ENCODE data around the gene EFEMP2.
A peak's percentile ranks its signal among the peaks of the same experiment; 100 is the strongest.
"Not testable (repeated sequence)": the region's sequence is repeated elsewhere in the genome, so short reads cannot be mapped to it uniquely, and the experiment has no call there.

Gene EFEMP2

DNA sequence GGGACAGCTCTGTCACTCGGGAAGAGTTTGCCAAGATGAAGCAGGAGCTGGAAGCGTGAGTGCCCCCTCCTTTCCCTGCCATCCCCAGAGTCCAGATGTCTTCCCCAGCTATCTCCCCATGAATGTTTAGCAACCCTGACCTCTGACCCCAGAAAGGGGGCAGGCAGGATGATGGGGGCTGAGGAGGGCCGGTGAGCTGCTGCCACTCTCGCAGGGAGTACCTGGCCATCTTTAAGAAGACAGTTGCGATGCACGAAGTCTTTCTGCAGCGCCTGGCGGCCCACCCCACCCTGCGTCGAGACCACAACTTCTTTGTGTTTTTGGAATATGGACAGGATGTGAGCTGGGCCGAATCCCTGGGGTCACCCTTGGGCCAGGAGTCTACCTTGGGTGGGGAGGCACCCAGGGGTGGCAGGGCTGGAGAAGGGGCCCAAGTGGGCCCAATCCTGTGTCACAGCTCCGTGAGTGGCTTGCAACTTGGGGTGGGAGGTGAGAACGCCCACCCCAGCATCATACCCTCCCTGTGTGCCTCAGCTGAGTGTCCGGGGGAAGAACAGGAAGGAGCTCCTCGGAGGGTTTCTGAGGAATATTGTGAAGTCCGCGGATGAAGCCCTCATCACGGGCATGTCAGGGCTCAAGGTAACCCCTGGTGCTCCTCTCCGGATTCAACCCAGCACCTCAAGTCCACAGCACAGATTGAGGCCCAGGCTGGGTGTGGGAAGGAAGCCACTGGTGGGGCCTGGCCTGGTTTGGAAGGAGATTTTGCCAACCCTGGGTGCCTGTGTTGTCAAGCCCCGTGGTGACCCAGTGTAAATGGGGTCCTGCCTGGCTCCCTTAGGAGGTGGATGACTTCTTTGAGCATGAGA is 22.1 kb downstream of the EFEMP2 start:
- no peak overlapping the region for H3K4me3 ChIP-seq
- H3K4me1 ChIP-seq = peaks cover 8% of the 10 kb centered on the region
- no peak for TF ChIP-seq Cebpa-rat (IDR thresholded peaks at IDR 0.05)
- H4K20me1 ChIP-seq = peaks cover 71% of the 10 kb centered on the region
- peaks cover 15% of the 10 kb centered on the region for H3K9me3 ChIP-seq
- H3K9ac ChIP-seq = no peak overlapping the region
- H3K36me3 ChIP-seq = peaks cover 53% of the 10 kb centered on the region
- no peak overlapping the region for H3K27ac ChIP-seq
- no peak overlapping the region for H3K4me2 ChIP-seq
- no peaks in the 10 kb centered on the region for H3K27me3 ChIP-seq

DNA sequence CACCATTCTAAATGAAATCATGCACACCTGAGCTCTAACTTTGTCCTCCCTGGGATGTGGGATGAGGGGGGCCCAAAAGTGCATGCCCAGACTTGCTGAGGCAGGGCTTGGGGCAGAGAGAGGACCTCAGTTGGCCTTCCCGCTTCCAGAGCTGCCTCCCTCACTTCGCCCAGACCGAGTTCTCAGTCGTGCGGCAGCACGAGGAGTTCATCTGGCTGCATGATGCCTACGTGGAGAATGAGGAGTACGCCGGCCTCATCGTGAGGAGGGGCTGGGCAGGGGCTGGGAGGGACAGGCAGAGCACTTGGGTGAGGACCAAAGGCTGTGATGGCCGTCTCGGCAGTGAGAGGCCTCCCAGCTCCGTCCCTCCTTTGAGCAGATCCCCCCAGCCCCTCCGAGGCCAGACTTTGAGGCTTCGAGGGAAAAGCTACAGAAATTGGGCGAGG is 22.8 kb downstream of the EFEMP2 start:
- Histone ChIP-seq H3K4me1 (peaks cover 2% of the 10 kb centered on the region), H3K36me3 (peaks cover 46% of the 10 kb centered on the region), H3K4me2 (no peak overlapping the region), H3K27ac (no peak overlapping the region), H3K4me3 (no peak overlapping the region), H3K9ac (no peak overlapping the region), H3K9me3 (peaks cover 15% of the 10 kb centered on the region), H4K20me1 (peaks cover 64% of the 10 kb centered on the region), H3K27me3 (no peaks in the 10 kb centered on the region)
- TF ChIP-seq Cebpa-rat (IDR thresholded peaks at IDR 0.05) = no peak

DNA sequence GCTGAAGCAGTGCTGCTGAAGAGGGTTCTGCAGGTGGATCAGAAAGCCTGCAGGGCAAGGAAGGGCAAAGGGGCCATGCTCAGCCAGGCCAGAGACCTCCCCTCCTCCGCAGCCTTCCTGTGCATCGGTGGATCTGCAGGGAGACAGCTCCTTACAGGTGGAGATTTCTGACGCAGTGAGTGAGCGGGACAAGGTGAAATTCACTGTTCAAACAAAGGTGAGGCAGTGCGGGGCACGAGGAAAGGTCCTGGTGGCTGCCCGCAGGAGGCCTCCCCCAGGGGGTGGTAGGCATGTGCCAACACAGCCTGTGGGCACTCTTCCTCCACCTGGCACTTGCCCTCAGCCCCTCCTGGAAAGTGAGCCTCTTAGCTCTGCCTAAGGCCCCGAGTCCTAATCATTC is 23.2 kb downstream of the EFEMP2 start:
- no peak for TF ChIP-seq Cebpa-rat (IDR thresholded peaks at IDR 0.05)
- H4K20me1 ChIP-seq = peaks cover 60% of the 10 kb centered on the region
- H3K27ac ChIP-seq = no peak overlapping the region
- no peaks in the 10 kb centered on the region for H3K4me1 ChIP-seq
- no peak overlapping the region for H3K9ac ChIP-seq
- H3K36me3 ChIP-seq = peaks cover 42% of the 10 kb centered on the region
- no peaks in the 10 kb centered on the region for H3K27me3 ChIP-seq
- H3K9me3 ChIP-seq = peaks cover 15% of the 10 kb centered on the region
- no peak overlapping the region for H3K4me3 ChIP-seq
- H3K4me2 ChIP-seq = no peak overlapping the region

DNA sequence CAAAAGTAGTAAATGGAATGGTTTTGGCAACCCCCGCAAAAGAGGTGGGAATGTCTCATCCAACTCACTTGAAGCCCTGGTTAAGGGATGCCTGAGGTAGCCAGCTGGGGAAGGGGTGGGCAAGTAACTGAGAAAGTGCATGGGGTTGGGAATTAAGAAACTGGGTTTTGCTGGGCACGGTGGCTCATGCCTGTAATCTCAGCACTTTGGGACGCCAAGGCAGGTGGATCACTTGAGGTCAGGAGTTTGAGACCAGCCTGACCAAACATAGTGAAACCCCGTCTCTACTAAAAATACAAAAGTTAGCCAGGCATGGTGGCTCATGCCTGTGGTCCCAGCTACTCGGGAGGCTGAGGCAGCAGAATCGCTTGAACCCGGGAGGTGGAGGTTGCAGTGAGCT is 23.9 kb downstream of the EFEMP2 start:
- H3K4me1 ChIP-seq, H3K27ac ChIP-seq, H3K4me3 ChIP-seq, H3K27me3 ChIP-seq, H3K9ac ChIP-seq, H3K4me2 ChIP-seq: not testable (repeated sequence)
- Histone ChIP-seq H3K9me3 (peaks cover 15% of the 10 kb centered on the region), H4K20me1 (peaks cover 53% of the 10 kb centered on the region), H3K36me3 (peaks cover 35% of the 10 kb centered on the region)

DNA sequence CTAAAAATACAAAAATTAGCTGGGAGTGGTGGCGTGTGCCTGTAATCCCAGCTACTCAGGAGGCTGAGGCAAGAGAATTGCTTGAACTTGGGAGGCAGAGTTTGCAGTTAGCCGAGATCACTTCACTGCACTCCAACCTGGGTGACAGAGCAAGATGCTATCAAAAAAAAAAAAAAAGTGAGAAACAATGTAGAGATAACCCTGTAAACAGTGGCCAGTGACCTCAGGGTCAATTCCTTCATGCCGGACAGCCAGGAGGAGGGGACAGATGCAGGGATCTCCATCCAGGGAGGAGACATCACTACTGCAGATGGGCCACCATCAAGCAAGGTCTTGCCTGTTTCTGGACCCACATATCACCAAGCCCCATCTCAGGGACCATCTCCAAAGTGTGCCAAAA is 24.9 kb downstream of the EFEMP2 start:
- Histone ChIP-seq H4K20me1 (peaks cover 44% of the 10 kb centered on the region), H3K27ac (no peak overlapping the region), H3K36me3 (peaks cover 26% of the 10 kb centered on the region), H3K9me3 (peaks cover 15% of the 10 kb centered on the region), H3K27me3 (no peaks in the 10 kb centered on the region), H3K4me3 (no peak overlapping the region), H3K4me1 (no peaks in the 10 kb centered on the region), H3K4me2 (no peak overlapping the region), H3K9ac (no peak overlapping the region)
- TF ChIP-seq Cebpa-rat (IDR thresholded peaks at IDR 0.05) = no peak

DNA sequence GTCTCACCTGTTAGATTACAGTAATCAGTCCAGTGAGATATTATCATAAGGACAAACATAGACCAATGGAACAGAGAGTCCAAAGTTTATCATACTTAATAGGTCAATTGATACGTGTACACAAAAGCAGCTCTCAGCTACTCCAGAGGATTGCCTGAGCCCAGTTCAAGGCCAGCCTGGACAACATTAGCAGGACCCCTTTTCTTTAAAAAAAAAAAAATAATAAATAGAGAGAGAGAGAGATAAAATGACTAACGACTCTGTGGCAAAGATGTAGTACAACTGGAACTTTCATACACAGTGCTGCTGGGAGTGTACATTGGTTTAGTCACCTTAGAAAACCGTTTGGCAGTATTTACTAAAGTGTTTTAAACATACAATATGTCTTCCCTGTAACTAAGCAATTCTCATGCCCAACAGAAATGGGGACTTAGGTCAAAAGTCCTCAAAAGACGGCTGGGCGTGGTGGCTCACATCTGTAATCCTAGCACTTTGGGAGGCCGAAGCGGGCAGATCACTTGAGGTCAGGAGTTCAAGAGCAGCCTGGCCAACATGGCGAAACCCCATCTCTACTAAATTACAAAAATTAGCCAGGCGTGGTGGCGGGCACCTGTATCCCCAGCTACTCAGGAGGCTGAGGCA is 28.2 kb downstream of the EFEMP2 start:
- H3K9ac ChIP-seq = no peak overlapping the region
- TF ChIP-seq Cebpa-rat (IDR thresholded peaks at IDR 0.05) = no peak
- no peaks in the 10 kb centered on the region for H3K9me3 ChIP-seq
- H3K36me3 ChIP-seq = no peaks in the 10 kb centered on the region
- no peaks in the 10 kb centered on the region for H3K4me1 ChIP-seq
- H4K20me1 ChIP-seq = peaks cover 10% of the 10 kb centered on the region; the same call in 1 of the 2 replicates
- H3K4me2 ChIP-seq = no peak overlapping the region
- no peaks in the 10 kb centered on the region for H3K27me3 ChIP-seq
- no peak overlapping the region for H3K4me3 ChIP-seq
- no peak overlapping the region for H3K27ac ChIP-seq

DNA sequence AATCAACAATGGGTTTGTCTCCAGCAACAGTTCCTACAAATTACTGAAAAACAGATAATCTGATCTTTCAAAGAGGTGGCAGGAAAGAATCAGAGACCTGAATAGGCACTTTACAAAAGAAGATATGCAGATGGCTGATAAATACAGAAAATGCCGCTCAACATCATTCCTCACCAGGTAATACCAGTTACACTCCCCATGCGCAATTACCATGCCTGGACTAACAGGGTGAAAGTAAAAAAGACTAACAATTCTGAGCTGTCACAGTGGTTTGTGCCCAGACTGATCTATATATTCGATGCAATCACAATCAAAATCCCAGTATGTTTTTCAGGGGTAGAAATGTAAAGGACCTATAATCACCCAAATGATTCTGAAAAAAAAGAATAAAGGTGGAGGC is 28.8 kb downstream of the EFEMP2 start:
- TF ChIP-seq Cebpa-rat (IDR thresholded peaks at IDR 0.05) = no peak
- Histone ChIP-seq H3K9me3 (no peaks in the 10 kb centered on the region), H3K9ac (no peak overlapping the region), H3K4me3 (no peak overlapping the region), H3K4me1 (no peaks in the 10 kb centered on the region), H3K27me3 (no peaks in the 10 kb centered on the region), H3K27ac (no peak overlapping the region), H3K4me2 (no peak overlapping the region), H3K36me3 (no peaks in the 10 kb centered on the region), H4K20me1 (0 out of 2 replicates have a peak, but pooled peaks cover 8% of the 10 kb centered on the region)

DNA sequence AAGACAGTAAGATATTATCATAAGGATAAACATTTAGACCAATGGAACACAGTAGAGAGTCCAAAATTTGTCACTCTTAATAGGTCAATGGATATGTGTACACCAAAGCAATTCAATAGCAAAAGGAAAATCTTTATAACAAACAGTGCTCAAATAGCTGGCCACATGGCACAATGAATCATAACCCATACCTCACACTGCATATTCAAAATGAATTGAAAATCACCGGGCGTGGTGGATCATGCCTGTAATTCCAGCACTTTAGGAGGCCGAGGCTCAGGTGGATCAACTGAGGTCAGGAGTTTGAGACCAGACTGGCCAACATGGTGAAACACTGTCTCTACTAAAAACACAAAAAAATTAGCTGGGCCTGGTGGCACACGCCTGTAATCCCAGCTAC is 30.5 kb downstream of the EFEMP2 start:
- no peaks in the 10 kb centered on the region for H3K27me3 ChIP-seq
- H3K4me3 ChIP-seq = no peak overlapping the region
- H4K20me1 ChIP-seq = no peaks in the 10 kb centered on the region
- no peak overlapping the region for H3K4me2 ChIP-seq
- no peak overlapping the region for H3K27ac ChIP-seq
- peaks cover 5% of the 10 kb centered on the region; the same call in 1 of the 2 replicates for H3K9me3 ChIP-seq
- TF ChIP-seq Cebpa-rat (IDR thresholded peaks at IDR 0.05) = no peak
- no peaks in the 10 kb centered on the region for H3K36me3 ChIP-seq
- no peaks in the 10 kb centered on the region for H3K4me1 ChIP-seq
- no peak overlapping the region for H3K9ac ChIP-seq

DNA sequence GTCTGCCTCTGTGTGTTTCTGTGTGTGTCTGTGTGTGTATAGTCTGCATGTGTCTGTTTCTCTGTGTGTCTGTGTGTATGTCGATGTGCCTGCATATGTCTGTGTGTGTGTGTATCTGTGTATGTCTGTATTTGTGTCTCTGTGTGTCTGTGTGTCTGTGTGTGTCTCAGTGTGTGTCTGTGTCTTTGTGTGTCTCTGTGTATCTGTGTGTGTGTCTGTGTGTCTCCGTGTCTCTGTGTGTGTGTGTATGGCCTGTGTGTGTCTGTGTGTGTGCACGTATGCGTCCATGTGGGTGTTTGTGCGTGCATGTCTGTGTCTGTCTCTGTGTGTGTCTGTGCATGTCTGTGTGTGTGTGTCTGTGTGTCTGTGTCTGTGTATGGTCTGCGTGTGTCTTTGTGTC is 38.4 kb downstream of the EFEMP2 start:
- Histone ChIP-seq H3K27me3 (no peaks in the 10 kb centered on the region), H3K4me1 (peaks cover 33% of the 10 kb centered on the region), H3K4me3 (peak overlapping the region; percentile 76), H4K20me1 (no peaks in the 10 kb centered on the region), H3K27ac (peak overlapping the region; percentile 95), H3K4me2 (peak overlapping the region; percentile 92), H3K36me3 (0 out of 2 replicates have a peak, but pooled peaks cover 6% of the 10 kb centered on the region), H3K9me3 (peaks cover 15% of the 10 kb centered on the region), H3K9ac (peak overlapping the region; percentile 89)
- TF ChIP-seq Cebpa-rat (IDR thresholded peaks at IDR 0.05) = no peak
